Thyroid gland (tissue), 4 donors: ENCODE measurements around the gene ATAD3C.

ENCODE experiments used
- POLR2A ChIP-seq, 2 donors: fragments of 450-650 bp; IDR thresholded peaks; one replicate each; pipeline ENCODE4 v1.6.1; 2017; ENCODE audit warnings: antibody characterized with exemption in 2 of 2, mild to moderate bottlenecking in 2 of 2, moderate library complexity in 1 of 2
- TF ChIP-seq, protein P1 (sequence below), 6 experiments: fragments of 200-600 bp in 3 of 6; fragments of 450-650 bp in 3 of 6; sonication (generic) in 3 of 6; IDR thresholded peaks; one replicate each; pipeline ENCODE4 v1.5.1; 2016 to 2019; ENCODE audit warnings: antibody characterized with exemption in 6 of 6, mild to moderate bottlenecking in 2 of 6, inconsistent platforms in 1 of 6, moderate library complexity in 1 of 6

DNA sequence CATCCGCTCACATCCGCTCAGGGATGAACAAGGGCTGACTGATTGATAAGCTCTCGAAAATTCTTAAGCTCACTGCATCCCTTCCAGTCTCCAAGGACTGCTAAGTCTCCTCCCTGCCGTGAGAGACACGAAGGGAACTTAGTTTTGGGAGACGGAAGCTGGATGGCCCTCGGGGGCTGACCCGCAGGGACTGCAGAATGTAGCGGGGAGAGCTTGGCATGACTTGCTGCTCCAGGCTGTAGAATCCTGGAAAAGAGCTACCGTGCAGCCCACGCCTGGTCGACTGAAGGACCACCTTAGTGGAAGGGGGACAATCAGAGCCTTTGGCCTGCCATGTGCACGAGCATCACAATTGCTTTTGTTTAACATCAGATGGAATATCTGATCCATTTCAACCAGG is 33.7 kb upstream of the ATAD3C start:
- TF ChIP-seq, protein P1, sequence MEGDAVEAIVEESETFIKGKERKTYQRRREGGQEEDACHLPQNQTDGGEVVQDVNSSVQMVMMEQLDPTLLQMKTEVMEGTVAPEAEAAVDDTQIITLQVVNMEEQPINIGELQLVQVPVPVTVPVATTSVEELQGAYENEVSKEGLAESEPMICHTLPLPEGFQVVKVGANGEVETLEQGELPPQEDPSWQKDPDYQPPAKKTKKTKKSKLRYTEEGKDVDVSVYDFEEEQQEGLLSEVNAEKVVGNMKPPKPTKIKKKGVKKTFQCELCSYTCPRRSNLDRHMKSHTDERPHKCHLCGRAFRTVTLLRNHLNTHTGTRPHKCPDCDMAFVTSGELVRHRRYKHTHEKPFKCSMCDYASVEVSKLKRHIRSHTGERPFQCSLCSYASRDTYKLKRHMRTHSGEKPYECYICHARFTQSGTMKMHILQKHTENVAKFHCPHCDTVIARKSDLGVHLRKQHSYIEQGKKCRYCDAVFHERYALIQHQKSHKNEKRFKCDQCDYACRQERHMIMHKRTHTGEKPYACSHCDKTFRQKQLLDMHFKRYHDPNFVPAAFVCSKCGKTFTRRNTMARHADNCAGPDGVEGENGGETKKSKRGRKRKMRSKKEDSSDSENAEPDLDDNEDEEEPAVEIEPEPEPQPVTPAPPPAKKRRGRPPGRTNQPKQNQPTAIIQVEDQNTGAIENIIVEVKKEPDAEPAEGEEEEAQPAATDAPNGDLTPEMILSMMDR (IDR thresholded peaks at IDR 0.05) = no peak
- TF ChIP-seq POLR2A (IDR thresholded peaks at IDR 0.05) = no peak
